ENCODE measurements around the gene OR4K5.
"Not testable (repeated sequence)": the region's sequence is repeated elsewhere in the genome, so short reads cannot be mapped to it uniquely, and the experiment has no call there.

Gene OR4K5

DNA sequence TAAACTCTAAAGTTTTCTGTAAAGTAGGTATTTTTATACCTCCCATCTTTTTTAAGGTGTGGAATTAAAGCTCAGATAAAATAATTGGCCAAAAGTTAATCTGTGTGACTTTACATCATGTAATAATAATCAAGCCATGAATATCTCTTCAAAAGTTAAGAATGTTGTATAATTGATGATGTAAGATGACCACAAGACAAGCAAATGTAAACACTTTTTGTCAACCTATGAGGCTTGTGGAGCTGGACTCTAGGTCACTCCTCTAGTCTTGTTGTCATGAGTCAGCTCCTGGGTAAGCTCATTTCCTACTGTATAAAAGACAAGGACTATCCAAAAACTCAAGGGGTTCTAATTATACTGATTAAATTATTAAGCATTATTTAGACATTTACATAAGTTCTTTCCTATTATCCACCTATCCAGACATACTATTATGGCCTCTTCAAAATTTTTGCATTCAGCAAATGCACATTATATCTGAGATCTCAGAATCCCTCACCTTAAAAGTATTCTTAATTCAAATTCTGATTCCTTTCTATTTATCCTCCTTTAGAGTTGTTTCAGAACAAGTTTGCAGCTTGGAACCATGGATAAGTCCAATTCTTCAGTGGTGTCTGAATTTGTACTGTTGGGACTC, at the start of gene OR4K5:
Gene OR4K5, plus strand, starts transcription at position 587 of the 637 bp plus-strand sequence. Its CDS starts 0 bp downstream, at position 587.
- DNase-seq, result no peak

DNA sequence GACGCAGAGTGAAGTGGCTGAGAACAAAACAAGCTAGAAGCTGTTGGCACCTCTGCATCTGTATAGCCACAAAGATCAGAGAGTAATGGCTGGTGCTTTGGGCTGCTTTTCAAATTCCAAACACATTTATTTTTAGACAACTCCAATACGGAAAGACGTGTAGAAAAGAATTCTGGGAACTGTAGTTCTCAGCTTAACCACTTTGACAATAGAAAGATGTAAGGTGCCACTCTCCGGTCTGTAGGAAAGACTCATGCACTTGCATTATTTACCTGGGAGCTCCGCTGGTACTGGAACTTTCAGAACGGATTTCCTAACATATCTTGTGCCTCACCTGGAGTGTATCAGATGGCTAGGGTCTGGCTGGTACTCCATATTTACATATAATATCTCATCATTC, 47.2 kb upstream of the OR4K5 start:
- no peak for DNase-seq

- no peak for DNase-seq
Measured at GRCh38 chr14:19874842-19875241, 45.6 kb upstream of the OR4K5 start, which contains the start of gene OR4K2. Gene OR4K2 (plus strand): TSS chr14:19875142. CDS start chr14:19876268, 1,126 bp downstream.

- DNase-seq, result no peak
Measured at GRCh38 chr14:19878029-19878642, 42.3 kb upstream of the OR4K5 start.

DNA sequence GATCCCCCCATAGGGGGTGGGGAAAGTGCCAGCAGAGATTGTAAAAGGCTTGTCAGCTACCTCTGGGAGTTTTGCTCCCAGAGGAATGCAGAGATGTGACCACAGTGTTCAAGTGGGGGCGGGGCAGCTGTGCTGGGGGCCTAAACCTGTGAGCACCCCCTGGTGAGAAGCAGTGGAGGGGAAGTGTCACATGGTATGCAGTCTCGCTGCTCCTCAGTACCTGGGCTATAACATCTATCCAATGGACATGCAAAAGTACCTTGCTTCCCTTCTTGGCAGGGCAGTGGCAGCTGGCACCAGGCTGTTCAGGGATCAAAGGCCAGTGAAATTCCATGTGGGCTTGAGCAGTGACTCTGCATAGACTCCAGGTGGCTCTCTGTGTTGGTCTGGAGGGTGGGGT, 25.1 kb upstream of the OR4K5 start:
- no peak for DNase-seq

- DNase-seq, result no peak
Measured at GRCh38 chr14:19900999-19901398, 19.4 kb upstream of the OR4K5 start.

GRCh38 chr14:19902409-19902808, 18.0 kb upstream of the OR4K5 start:
- DNase-seq, result no peak

DNA sequence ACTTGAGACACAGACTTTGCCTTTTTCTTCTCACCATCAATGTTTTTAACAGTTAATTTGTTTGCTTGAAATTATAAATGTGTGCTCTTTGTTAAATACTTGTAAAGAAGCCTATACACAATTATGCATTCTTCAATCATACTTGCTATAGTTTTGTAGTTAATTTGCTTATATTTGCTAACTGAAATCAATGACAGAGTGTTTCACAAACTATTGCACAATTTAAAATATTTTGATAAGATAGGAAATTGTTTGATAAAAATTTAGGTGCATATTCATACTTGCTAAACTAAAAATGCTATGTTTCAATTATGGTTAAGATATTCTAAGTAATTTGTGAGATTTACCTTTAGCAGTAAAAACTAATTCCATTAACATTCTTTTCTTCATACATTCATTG, 13.7 kb upstream of the OR4K5 start:
- no peak for DNase-seq

DNA sequence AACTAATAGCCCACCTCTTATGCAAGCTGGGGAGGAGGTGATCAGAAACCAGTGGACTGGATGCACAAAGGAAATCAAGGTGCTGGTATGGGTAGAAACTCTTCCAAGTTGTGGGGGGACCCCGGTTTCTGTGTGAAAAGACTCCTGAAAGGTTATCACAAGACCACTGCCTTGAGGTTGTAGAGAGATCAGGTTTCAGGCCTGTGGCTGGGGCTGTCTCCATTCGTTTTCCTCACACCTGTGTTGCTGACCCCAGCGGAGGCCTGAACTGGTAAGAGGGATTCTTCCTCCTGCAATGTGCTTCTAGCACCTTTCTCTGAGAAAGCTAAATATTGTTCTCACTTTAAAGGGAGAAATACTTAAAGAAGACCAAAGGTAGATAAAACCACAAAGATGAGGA, 9.3 kb upstream of the OR4K5 start:
- DNase-seq, result no peak

- no peak for DNase-seq
Measured at GRCh38 chr14:19917243-19917642, 3.2 kb upstream of the OR4K5 start.

DNA sequence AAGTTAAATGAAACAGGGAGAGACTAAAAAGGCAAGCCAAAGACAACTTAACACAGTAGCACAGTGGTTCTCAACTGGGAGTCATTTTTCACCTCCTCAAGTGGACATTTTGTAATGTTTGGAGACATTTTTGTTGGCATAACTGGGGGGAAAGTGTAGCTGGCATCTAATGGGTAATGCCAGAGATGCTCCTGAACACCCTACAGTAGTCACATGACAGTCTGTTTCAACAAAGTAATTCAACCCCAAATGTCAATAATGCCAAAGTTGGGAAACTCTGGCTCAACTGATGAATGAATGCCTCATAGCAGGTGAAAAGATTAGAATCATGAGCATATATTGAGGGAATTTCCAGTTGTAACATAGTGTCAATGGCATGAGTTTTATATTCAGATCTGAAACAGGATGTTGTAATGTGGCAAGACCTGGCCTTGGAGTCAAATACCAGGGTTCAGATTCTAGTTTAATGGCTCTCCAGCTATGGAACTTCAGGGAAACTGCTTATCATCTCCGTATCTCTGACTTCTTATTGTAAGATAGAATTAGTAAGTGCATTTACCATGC, 2.4 kb upstream of the OR4K5 start:
- no peak for DNase-seq

DNA sequence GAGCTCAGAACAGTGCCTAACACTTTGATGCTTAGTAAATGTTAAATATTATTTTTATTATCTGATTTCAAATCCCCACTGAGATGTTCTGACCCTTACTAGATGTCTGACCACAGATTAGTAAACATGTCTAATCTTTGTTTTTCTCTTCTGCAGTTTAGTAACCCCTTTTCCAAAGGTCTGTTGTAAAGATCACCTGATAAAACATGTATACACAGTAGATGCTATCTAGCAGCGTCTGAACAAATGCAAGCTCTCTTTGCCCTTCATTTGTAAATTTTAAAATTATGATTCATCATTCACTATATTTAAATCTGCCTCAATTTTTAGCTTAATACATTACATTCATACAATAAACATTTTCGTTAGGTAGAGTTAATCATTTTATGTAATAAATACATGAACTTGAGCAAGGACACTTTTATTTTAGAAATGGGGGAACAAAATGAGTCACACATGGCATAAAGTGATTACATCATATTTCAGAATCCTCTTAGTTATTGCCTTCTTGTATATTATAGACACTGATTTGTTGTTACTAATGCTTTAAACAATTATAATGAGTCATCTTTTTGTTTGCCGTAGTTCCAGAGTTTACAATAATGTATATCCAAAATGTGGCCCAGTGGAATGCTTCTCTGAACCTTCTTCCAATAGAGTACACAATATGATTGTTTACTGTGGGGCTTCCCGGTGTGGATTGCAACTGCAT, 1.7 kb upstream of the OR4K5 start:
- no peak for DNase-seq

- DNase-seq, result no peak
Measured at GRCh38 chr14:19930617-19931016, 10.2 kb downstream of the OR4K5 start, which contains the start of gene OR4K1. Gene OR4K1 (plus strand): TSS chr14:19930917. CDS start chr14:19935667, 4,750 bp downstream.

DNA sequence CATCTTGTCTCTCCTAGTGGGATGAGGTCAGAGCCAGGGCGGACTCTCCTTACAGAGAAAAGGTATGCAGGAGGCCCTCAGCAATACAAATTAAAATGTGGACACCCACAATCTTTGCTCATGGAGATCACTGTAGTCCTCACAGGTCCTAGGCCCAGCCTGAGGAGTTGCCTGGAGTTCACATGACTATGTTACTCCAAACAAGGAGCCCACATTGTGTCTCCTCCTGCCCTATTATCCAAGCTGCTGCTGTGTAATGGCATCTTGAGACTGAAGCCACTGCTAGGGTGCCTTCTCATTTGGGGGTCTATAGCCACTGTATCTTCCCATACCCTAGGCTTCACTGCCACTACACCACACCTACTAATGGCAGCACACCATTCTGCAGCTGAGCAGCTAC, 21.3 kb downstream of the OR4K5 start:
- DNase-seq, result no peak

DNA sequence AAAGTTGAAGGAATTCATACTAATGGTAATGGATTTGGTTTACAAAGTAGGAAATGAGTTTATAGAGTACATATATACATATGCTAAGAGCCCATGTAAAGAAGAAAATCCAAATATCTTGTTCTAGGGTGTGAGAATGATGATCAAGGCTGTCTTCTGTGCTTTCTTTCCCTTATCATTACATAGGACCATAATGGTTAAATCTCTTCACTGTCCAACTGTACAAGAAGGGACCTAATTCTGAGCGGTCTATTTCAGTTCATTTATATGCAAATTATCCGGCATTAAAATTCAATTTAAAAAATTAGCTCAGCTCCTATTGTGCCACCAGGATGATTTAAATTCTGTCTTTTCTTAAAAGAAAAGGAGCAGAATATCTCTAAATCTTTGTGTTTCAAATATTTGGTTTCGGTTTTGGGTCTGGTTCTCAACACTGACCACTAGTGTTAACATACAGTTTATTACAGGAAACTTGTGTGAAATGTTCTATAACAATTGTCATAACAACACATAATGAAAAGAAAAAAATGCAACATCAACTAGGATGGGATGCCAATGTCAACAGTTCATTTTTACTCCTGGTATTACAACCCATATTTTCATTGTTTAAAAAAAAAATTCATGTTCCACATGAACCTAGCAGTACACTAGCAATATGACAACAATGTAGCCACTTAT, 27.1 kb downstream of the OR4K5 start:
- no peak for DNase-seq

GRCh38 chr14:19949218-19949617, 28.8 kb downstream of the OR4K5 start:
- DNase-seq, result no peak

DNA sequence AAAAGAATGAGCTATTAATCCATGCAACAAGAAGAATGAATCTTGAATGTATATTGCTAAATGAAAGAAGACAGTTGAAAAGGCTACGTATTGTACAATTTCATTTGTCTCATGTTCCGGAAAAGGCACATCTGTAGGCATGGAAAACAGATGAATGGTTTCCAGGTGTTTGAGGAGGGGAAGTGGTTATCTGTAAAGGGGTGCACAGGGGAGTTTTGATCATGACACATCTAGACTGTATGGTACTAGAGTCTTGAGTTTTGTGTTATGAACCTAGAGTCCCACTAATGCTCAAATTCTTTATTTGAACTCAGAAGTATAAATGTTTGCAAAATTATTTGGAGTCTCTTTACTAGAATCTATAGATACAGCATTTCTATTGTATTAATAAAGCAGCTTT, 49.3 kb downstream of the OR4K5 start:
- not testable (repeated sequence) for DNase-seq

Data from NCI-H2107 (cell line).